Stimulated activated CD8-positive, alpha-beta memory T cell treated with anti-CD3 and anti-CD28 coated beads, Interleukin-12 subunit alpha, Interleukin-12 subunit beta, amount 100 ng/mL, for 4 hours (primary cell): Measurements from ENCODE around the gene SLC5A10.
"Not testable (repeated sequence)": the region's sequence is repeated elsewhere in the genome, so short reads cannot be mapped to it uniquely, and the experiment has no call there.

Experiments used
- DNase-seq: peaks from one replicate; pipeline ENCODE4 v3.0.0-alpha.2; 2020; ENCODE audit warnings: low read depth

Gene SLC5A10

DNA sequence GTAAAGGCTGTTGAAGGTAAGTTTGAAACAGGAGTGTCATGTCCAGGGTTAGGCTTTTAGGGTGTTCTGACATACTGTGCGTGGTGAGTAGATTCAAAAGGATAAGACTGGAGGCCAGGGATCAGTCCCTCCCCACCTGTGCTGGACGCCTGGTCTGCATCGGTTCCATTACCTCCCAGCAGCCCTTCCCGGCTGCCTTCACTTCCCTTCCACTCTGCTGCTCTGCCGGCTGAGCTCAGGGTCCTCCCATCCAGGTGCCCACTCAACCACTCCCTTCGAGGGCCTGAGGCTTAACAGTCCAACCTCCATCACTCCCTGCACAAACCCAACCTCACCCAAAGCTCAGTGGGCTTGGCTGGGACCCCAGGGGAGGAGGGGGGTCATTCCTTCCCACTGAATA lies 4.1 kb upstream of the SLC5A10 start:
- no peak for DNase-seq

DNA sequence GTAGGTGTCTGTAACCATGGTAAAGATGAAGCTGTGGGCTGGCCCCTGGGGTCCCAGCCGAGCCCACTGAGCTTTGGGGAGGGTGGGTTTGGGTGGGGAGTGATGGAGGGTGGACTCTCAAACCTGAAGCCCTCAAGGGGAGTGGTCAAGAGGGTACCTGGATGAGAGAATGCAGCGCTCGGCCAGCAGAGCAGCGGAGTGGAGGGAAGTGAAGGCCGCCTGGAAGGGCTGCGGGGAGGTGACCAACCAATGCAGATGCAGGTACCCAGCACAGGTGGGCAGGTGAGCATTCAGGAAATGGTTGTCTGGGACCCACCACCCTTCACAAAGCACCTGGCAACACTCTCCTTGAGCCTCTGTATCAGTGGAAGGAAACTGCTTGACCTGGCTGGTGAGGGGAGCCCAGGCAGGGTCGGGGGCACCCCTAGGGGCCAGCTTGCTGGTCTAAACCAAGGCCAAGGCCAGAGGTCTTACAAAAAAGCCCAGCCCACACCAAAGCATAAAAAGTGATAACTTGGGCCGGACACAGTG lies 3.4 kb upstream of the SLC5A10 start:
- no peak for DNase-seq

DNA sequence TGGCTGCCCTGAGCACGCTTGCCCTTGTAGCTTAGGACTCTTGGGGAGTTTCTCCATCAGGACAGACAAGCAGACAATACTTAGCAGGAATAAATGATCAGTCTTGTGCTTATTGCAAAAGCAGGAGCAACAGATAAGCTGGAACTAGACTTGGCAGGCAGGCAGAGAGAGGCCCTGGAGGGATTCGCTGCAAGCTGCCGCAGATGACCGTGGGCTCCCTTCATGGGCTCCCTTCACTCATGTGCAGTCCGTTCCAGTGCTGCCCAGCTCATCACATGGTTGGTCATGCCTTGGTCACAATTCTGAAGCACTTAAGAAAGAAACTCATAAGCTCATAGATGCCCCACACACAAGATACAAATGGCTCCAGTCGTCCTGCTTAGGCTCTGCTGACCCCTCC lies 2.4 kb upstream of the SLC5A10 start:
- no peak for DNase-seq

DNA sequence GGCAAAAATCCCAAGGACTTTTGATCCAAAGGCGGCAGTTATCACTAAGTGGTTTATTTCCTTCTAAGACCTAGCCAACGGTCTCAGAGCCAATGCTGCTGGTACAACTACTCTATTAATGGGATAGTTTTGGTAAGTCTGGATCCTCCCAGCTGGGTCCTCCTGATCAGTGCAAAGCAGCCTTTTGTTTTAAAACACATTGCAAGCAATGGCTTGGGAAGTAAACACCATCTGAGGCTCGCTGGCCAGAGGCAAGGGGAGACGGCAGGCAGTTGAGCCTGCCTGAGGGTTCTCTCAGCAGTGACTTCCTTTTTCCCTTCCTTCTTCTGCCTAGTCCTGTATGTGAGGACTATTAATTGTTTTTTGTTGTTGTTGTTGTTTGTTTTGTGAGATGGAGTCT lies 1.6 kb upstream of the SLC5A10 start:
- DNase-seq: no peak

DNA sequence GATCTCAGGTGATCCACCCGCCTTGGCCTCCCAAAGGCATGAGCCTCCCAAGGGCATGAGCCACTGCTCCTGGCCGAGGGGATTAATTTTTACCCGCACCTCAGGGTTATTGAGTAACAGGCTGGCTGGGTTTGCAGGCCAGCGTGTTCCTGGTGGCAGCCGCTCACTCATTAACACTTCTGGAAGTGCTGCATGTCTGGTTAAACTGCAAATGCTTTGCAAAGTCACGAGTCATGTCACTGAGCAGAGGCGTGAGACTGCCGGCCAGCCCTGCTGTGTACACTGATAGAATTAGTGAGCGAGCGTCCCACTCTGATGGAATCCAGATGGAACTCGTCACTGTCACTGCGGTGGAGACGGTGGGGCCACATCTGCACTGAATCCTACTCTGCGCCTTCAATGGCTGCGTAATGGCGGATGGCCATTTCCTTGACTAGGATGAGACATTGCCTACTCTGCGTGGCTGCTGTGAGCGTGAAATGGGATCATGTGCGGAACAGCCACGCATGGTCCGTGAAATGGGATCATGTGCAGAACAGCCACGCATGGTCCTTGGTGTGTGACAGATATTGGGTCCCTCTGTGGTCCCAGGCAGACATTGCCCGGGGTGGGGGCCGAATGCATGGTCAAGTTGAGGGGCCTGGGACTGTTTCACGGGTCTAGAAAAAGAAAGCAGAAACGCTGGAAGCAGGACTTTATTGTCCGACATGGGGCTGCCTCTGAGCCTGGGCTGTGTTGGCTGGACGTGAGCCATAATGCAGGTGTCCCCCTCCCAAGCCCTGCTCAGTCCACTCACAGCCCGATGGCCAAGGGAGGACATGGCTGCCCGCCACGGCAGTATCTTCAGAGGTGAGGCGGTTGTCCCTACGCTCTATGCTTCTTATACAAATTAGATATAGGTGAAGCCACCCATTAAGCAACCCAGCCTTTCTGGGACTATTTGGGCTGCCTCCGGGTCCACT lies 740 bp upstream of the SLC5A10 start:
- no peak for DNase-seq

DNA sequence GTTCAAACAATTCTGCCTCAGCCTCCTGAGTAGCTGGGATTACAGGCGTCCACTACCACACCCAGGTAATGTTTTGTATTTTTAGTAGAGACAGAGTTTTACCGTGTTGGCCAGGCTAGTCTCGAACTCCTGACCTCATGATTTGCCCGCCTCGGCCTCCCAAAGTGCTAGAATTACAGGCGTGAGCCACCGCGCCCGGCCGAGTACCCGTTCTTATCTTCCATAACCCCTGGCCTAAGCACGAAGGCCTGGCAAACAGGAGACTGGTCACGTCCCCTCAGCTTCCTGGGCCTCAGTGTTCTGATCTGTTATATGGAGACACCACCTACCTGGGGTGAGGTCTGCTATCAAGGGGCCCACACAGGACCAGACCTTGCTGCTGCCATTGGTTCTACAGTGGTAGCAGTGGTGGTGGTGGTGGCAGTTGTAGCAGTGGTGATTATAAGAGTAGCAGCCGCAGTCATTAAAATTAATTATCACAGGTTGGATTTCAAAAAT lies 1.3 kb downstream of the SLC5A10 start:
- no peak for DNase-seq

GRCh38 chr17:18954321-18954720 lies 2.4 kb downstream of the SLC5A10 start:
- no peak for DNase-seq

DNA sequence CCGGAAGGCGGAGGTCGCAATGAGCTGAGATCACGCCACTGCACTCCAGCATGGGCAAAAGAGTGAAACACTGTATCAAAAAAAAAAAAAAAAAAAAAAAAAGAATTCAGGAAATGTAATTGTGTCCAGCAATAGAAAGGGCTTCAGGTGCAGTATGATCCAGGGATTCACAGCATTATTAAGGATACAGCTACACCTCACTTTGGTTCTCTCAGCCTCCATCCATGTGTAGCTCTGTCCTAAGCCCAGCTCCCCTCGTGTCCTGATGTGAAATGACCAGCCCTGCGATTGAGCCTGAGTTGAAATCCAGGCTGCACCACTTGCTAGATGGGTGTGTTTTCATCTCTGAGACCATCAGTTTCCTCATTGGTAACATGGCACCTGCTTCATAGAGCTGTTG lies 3.0 kb downstream of the SLC5A10 start:
- DNase-seq: no peak

DNA sequence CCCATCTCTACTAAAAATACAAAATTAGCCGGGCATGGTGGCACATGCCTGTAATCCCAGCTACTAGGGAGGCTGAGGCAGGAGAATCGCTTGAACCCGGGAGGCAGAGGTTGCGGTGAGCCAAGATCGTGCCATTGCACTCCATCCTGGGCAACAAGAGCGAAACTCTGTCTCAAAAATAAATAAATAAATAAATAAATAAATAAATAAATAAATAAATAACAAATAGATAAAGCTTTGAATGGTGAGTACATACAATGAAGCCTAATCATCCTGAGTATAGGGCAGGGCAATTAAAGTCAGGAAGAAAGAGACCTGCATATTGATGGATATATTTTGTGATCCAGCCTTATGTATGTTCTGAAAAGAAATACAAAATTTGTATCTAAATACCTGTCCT lies 4.1 kb downstream of the SLC5A10 start:
- DNase-seq: not testable (repeated sequence)

- no peak for DNase-seq
These were observed 4.6 kb downstream of the SLC5A10 start for GRCh38 chr17:18956581-18956980.

GRCh38 chr17:18957831-18958230 lies 5.9 kb downstream of the SLC5A10 start:
- DNase-seq: no peak

DNA sequence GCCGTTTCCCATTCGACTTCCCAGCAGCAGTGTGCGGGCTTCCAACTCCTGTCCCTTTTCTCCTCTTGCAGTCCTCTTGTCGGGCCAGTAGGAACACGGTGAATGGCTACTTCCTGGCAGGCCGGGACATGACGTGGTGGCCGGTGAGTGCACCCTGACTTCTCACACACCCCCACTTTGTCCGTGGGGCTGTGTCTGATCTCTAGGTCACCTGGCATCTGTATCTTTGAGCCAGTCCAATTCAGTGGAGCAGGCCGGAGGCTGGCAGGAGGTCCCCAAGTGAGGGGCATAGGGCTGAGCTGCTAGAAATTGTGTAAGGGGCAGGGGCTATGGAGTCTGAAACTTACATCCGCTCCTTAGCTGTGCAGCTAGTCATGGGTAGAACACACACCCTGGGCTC lies 6.6 kb downstream of the SLC5A10 start:
- DNase-seq: no peak

GRCh38 chr17:18959071-18959844 lies 7.3 kb downstream of the SLC5A10 start:
- DNase-seq: no peak

- DNase-seq: no peak
These were observed 7.9 kb downstream of the SLC5A10 start for GRCh38 chr17:18959845-18960240.

DNA sequence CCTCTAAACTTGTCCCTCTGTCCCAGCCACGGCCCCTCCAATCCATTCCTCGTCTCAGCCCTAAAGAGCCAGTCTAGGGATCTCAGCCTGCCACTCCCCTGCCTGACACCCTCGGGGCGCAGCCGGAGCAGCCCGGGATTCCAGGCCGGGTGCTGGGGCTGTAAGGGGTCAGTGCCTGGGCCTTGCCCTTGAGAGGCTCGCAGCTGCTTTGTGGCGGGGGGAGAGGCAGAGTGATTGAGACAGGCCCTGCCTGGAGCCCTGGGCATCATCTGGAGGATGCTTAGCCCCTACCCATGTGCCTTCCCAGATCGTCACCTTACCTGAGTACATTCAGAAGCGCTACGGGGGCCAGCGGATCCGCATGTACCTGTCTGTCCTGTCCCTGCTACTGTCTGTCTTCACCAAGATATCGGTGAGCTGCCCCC lies 8.3 kb downstream of the SLC5A10 start:
- no peak for DNase-seq

GRCh38 chr17:18960803-18961511 lies 9.0 kb downstream of the SLC5A10 start:
- peak; percentile 63 for DNase-seq

DNA sequence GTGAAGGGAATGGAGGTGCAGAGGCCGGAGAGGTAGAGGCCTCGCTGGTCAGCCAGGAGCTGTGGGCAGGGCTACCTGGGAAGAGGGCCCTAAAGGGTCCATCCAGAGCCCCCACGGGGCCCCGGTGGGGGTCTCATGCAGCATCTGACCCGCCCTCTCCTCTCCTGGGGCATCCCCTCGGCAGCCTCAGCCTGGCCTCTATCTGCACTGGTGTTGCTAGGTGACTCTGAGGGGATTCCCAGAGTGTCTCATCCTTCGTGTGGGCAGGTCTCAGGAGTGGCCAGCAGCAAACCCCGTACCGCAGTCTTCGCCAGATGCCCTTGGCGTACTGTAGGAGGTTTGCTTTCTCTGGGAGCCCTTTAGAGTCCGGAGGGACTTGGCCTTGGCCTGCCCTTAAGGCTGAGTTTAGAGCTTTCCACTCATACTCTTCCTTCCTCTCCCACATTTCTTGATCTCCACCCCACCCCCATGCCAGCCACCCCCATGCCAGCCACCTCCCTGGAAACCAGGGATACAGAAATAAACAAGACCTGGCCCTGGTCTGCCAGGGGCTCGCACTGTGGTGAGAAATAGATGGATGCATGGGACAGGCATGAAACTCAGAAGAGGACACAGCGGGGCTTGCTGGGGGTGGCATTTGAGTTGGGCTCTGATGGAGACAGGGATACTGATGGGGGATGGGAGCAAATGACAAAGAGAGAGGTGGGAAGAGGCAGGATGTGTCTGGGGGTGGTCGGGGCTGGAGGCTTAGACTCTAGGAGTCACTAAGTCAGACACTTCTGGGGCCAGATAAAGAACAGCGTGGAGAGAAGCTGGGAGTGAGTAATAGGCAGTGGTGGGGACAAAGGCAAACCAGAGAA lies 9.9 kb downstream of the SLC5A10 start:
- DNase-seq: no peak

- DNase-seq: no peak
These were observed 10.5 kb downstream of the SLC5A10 start for GRCh38 chr17:18962494-18962815.

DNA sequence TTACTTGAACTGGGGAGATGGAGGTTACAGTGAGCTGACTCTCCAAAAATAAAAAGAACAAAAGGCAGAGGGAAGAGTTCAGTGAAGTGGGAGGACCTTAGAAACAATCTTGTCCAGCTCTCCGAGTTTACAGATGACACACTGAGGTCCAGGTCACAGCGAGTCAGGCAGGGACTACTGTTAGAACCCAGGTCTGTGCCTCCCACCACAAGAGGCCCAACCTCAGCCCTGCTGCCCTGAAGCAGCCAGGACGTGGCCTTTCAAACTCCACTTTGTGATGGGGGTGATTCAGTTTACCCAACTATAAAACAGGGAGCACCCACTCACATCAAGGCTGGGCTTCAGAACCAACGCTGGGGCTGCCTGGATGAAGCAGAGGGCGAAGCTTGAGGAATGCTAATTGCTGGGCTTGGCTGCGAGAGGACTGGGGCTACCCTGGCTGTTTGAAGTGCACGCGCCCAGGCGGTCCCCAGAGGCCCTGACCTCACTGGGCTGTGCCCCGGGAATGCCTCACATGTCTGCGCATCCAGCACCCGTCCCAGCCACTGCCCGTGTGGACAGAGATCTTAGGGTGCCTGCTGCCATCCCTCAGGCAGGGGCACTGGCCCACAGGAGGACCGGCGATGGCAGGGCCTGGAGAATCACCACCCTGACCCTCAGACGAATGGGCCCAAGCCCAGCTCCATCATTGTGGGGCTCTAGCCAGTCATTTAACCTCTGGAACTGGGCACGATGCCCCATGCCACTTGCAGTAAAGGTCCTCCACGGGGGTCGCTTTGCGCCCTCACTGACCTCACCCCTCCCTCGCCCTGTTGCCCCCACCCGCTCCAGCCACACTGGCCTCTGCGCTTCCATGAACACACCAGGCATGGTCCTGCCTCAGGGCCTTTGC lies 11.4 kb downstream of the SLC5A10 start:
- DNase-seq: no peak

- no peak for DNase-seq
These were observed 12.0 kb downstream of the SLC5A10 start for GRCh38 chr17:18964018-18964351.
